Neural crest cell (in vitro differentiated cells): ENCODE measurements around the gene PEPD. TPM values are rescaled to one million over a fixed set of nuclear protein-coding genes. Genes with fewer than 3 reads are reported as not detected.

Experiments used
- DNase-seq: peaks from one replicate; pipeline ENCODE4 v3.0.0; 2021; ENCODE audit warnings: low read depth, mixed read lengths, low spot score
- H3K27ac Mint-ChIP-seq: one replicate; pipeline ENCODE4 v1.8.0; 2021; ENCODE audit warnings: mild to moderate bottlenecking, mixed read lengths; ENCODE audit not compliant: unreplicated experiment
- H3K27me3 Mint-ChIP-seq: 2 replicates; pipeline ENCODE4 v1.8.0; 2021; ENCODE audit warnings: low read depth, mild to moderate bottlenecking, mixed read lengths
- H3K36me3 Mint-ChIP-seq: 2 replicates; pipeline ENCODE4 v1.8.0; 2021; ENCODE audit warnings: low read depth, mild to moderate bottlenecking, mixed read lengths
- H3K4me1 Mint-ChIP-seq: 2 replicates; pipeline ENCODE4 v1.8.0; 2021; ENCODE audit warnings: mixed read lengths
- H3K4me3 Mint-ChIP-seq: one replicate; pipeline ENCODE4 v1.8.0; 2021; ENCODE audit warnings: mild to moderate bottlenecking, mixed read lengths
- H3K9me3 Mint-ChIP-seq: 2 replicates; pipeline ENCODE4 v1.8.0; 2021; ENCODE audit warnings: mixed read lengths
- total RNA-seq: library from RNA; stranded (reverse); gene quantifications from 2 replicates; pipeline ENCODE4 v1.2.1, GENCODE V29; 2021
- TF ChIP-seq, protein P1 (sequence below): fragments of 200-600 bp; sonication (generic); conservative IDR thresholded peaks from 2 replicates; pipeline ENCODE4 v1.5.0; 2021; ENCODE audit warnings: antibody characterized with exemption, mild to moderate bottlenecking

The PEPD gene
- total RNA-seq, 1 donor from 2014 or later = 39.0 TPM

DNA sequence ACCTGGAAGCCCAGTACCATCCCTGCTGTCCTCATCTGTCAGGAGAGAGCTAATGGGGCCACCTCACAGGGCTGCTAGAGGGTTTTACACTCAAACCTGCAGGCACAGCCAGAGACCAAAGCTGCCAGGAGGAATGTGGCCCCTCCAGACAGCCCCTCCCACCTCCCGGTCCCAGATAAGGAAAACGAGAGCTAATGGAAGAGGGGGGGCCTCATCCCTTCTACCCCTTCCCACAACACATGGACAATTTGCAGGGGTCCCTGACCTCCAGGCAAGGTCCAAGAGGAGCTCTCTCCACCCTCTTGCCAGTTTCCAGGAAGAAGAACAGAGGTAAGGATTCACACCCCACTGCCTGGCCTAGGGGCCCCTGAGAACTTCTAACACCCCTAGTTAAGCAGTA, 1.6 kb upstream of the PEPD start:
- Mint-ChIP-seq H3K27ac (no peak overlapping the region), H3K36me3 (no peaks in the 10 kb centered on the region), H3K4me3 (peak overlapping the region; percentile 38), H3K27me3 (peaks cover 14% of the 10 kb centered on the region), H3K4me1 (peaks cover 16% of the 10 kb centered on the region), H3K9me3 (no peaks in the 10 kb centered on the region)
- TF ChIP-seq, protein P1, sequence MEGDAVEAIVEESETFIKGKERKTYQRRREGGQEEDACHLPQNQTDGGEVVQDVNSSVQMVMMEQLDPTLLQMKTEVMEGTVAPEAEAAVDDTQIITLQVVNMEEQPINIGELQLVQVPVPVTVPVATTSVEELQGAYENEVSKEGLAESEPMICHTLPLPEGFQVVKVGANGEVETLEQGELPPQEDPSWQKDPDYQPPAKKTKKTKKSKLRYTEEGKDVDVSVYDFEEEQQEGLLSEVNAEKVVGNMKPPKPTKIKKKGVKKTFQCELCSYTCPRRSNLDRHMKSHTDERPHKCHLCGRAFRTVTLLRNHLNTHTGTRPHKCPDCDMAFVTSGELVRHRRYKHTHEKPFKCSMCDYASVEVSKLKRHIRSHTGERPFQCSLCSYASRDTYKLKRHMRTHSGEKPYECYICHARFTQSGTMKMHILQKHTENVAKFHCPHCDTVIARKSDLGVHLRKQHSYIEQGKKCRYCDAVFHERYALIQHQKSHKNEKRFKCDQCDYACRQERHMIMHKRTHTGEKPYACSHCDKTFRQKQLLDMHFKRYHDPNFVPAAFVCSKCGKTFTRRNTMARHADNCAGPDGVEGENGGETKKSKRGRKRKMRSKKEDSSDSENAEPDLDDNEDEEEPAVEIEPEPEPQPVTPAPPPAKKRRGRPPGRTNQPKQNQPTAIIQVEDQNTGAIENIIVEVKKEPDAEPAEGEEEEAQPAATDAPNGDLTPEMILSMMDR = no peak
- DNase-seq = no peak

DNA sequence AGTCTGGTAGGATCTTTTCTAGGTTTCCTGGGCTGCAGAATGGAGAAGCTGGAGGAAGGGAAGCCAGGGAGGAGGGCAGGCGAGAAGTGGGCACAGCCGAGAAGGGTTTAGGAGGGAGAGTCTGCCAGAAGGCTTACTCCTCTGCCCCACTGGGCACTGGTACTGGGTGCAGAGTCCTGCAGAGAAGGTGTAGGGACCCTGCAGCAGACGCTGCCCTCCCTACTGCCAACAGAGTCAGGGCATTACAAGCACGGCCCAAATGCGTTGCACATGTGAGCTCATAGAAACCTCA, 726 bp upstream of the PEPD start:
- Mint-ChIP-seq H3K9me3 (no peaks in the 10 kb centered on the region), H3K27ac (no peak overlapping the region), H3K4me1 (peaks cover 16% of the 10 kb centered on the region), H3K27me3 (peaks cover 9% of the 10 kb centered on the region), H3K4me3 (peak overlapping the region; percentile 90), H3K36me3 (no peaks in the 10 kb centered on the region)
- TF ChIP-seq, protein P1 = no peak
- DNase-seq = no peak

DNA sequence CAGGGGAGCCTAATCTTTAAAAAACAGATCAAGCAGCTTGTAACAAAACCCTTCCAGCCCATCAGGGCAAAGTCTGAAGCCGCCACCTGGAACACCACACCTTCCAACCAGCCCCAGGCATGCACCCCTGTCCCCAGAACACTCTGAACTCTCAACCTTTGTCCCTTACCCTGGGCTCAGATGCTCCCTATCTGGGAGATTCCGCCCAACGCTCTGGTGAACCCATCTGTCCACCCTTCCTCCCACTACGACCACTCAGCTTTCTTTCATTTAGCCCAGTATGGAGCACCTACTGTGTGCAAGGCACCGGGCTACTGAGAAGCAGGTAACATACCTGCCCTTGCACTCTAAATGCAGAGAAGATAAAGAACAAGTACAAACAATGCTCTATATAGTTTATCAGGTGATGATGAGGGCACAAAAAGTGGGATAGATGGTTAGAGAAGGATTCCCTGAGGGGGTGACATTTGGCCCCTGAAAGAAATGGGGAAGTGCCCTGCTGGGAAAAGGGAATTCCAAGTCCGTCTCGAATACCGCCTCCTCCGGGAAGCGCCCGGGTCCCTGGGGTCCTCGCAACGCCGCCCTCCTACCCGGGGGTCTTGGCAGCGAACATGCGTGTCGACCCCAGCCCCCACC, 629 bp downstream of the PEPD start:
- TF ChIP-seq, protein P1 = no peak
- no peak overlapping the region for H3K27ac Mint-ChIP-seq
- H3K9me3 Mint-ChIP-seq = no peaks in the 10 kb centered on the region

DNA sequence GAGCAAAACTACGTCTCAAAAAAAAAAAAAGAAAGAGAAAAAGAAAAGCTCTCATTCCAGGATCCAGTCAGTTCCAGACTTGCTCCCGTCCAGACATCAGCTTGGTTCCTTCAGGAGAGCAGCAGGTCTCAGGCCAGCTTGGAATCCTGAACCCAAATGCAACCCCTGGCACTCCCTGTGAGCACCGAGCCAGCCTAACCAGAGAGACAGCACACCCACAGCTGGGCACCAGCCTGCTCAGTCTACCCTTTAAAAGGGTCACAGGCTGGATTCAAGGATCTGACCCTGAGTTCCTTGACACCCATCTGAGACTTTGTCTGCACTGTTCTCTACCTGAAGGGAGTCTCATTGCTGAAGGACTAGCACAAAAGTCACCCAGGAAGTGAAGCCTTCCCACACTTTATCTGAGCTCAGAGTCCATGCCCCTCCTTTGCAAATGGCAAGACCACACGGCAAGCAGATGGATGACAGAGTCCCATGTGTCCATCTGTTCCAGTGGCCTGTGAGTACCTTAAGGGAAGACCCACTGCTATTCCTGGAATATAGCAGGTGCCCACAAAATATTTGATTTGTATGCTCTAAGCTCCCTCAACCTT, 1.4 kb downstream of the PEPD start:
- H3K27me3 Mint-ChIP-seq = peaks cover 4% of the 10 kb centered on the region
- H3K27ac Mint-ChIP-seq = no peak overlapping the region
- TF ChIP-seq, protein P1 = no peak
- H3K36me3 Mint-ChIP-seq = no peaks in the 10 kb centered on the region
- no peak for DNase-seq
- peaks cover 16% of the 10 kb centered on the region for H3K4me1 Mint-ChIP-seq
- no peaks in the 10 kb centered on the region for H3K9me3 Mint-ChIP-seq
- peak overlapping the region; percentile 90 for H3K4me3 Mint-ChIP-seq

More for the DNA sequence above, 629 bp downstream of the PEPD start:
- DNase-seq = no peak
- Mint-ChIP-seq H3K4me3 (peak overlapping the region; percentile 90), H3K27me3 (peaks cover 4% of the 10 kb centered on the region), H3K36me3 (no peaks in the 10 kb centered on the region), H3K4me1 (peaks cover 16% of the 10 kb centered on the region)

DNA sequence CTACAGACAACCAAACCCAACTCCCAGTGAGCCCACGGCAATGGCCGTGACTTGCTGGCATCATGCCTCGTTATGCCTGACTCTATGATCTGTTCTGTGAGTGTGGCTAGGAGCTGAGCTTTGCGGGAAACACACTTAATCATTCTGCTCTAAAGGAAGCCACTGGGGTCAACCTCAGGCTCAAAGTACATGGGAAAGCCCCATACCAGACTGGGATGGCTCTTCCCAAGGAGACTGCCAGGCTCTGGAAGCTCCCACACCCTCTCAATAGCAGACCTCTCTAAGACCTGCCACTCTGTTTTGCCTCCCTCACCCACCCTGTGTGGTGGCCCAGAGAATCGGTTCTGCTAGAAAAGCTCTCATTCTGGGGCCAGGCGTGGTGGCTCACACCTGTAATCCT, 2.2 kb downstream of the PEPD start:
- no peak for DNase-seq
- TF ChIP-seq, protein P1 = no peak
- no peaks in the 10 kb centered on the region for H3K9me3 Mint-ChIP-seq
- H3K27ac Mint-ChIP-seq = no peak overlapping the region
- H3K36me3 Mint-ChIP-seq = no peaks in the 10 kb centered on the region
- peak overlapping the region; percentile 51 for H3K4me3 Mint-ChIP-seq
- H3K4me1 Mint-ChIP-seq = peaks cover 16% of the 10 kb centered on the region
- no peaks in the 10 kb centered on the region for H3K27me3 Mint-ChIP-seq
